Sigmoid colon (tissue), 4 donors: ENCODE measurements around the gene TMEM208.

Source experiments
- EP300 ChIP-seq, 4 donors: sonication (generic); formaldehyde crosslinking; IDR thresholded peaks; one replicate each; pipeline ENCODE4 v1.6.1; 2017; ENCODE audit warnings: antibody characterized with exemption in 4 of 4
- POLR2AphosphoS5 ChIP-seq, 4 donors: sonication (generic); formaldehyde crosslinking; IDR thresholded peaks; one replicate each; pipeline ENCODE4 v1.6.1; 2017; ENCODE audit warnings: antibody characterized with exemption in 4 of 4
- TF ChIP-seq, protein P1 (sequence below), 4 experiments: fragments of 450-650 bp in 3 of 4; fragments of 200-600 bp in 1 of 4; IDR thresholded peaks; one replicate each; pipeline ENCODE4 v1.5.1; 2016 to 2019; ENCODE audit warnings: antibody characterized with exemption in 4 of 4, mild to moderate bottlenecking in 3 of 4, moderate library complexity in 2 of 4

GRCh38 chr16:67259705-67260104 lies 32.8 kb downstream of the TMEM208 start:
- TF ChIP-seq, protein P1, sequence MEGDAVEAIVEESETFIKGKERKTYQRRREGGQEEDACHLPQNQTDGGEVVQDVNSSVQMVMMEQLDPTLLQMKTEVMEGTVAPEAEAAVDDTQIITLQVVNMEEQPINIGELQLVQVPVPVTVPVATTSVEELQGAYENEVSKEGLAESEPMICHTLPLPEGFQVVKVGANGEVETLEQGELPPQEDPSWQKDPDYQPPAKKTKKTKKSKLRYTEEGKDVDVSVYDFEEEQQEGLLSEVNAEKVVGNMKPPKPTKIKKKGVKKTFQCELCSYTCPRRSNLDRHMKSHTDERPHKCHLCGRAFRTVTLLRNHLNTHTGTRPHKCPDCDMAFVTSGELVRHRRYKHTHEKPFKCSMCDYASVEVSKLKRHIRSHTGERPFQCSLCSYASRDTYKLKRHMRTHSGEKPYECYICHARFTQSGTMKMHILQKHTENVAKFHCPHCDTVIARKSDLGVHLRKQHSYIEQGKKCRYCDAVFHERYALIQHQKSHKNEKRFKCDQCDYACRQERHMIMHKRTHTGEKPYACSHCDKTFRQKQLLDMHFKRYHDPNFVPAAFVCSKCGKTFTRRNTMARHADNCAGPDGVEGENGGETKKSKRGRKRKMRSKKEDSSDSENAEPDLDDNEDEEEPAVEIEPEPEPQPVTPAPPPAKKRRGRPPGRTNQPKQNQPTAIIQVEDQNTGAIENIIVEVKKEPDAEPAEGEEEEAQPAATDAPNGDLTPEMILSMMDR (IDR thresholded peaks at IDR 0.05), result no peak
- TF ChIP-seq POLR2AphosphoS5 (IDR thresholded peaks at IDR 0.05) (no peak), EP300 (IDR thresholded peaks at IDR 0.05) (no peak)
